CD4-positive, alpha-beta T cell treated with Interleukin-12 subunit alpha and Interleukin-12 subunit beta, for 1 hour (primary cell): ENCODE results near the gene ADGRA3.

Experiments
- DNase-seq: peaks from one replicate; pipeline ENCODE4 v3.0.0-alpha.2; 2020

ADGRA3 gene

GRCh38 chr4:22510750-22511149 is 5.1 kb downstream of the ADGRA3 start:
- no peak for DNase-seq

GRCh38 chr4:22508376-22508775 is 7.5 kb downstream of the ADGRA3 start:
- DNase-seq: no peak

- no peak for DNase-seq
Observed at GRCh38 chr4:22504922-22505321, 10.9 kb downstream of the ADGRA3 start.

DNA sequence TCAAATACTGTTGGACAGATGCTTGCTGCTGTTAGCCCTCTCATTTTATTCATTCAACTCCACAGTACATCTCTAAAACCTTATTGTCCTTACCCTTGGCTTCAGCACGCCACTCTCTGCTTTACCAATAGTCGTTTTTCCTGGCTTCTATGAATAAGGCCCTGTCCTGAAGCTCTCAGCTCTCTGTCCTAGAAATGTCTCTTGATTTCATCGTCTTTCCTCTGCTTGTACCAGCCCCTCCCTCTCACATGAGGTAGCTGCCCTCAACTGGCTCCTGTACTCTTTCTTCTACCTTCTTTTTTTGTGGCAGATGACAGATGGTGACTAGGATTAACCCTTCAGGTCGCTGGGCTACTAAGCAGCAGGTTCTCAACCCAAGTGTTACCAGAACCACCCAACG is 11.4 kb downstream of the ADGRA3 start:
- DNase-seq: no peak

- DNase-seq: no peak
Observed at GRCh38 chr4:22502895-22503814, 12.7 kb downstream of the ADGRA3 start.

- no peak for DNase-seq
Observed at GRCh38 chr4:22501715-22502095, 14.2 kb downstream of the ADGRA3 start.

DNA sequence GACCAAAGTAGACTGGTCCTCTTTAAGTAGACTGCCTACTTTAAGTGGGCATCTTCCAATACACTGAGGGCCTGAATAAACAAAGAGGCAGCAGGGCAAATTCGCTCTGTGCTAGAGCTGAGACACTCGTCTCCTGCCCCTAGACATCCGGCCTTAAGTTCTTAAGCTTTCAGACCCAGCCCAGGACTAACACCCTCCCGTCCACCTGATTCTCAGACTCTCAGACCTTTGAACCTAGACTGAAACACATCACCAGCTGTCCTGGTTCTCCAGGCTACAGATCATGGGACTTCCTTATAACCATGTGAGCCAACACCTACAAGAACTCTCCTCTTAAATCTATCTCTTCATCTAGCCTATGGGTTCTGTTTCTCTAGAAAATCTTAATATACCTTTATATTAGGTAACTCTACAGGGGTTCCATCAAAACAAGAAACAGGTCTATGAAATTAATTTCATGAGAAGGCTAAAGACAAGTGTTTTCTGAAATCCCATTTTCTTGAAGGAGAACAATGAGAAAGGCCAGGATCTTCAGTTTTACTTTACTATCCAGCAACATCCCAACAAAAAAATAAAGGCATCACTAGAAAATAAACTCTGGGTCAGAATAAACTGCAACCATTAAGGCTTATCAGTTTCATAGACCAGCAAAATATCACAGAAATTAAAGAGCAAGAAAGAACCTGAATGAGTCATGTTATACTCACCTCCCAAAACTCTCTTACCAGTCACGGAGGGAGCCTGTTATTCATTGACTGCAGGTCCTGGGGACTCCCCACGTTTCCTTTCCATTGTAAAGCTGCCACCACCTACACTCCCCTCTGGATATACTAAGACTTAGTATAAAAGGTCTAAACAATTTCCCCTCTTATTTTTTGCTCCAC is 14.8 kb downstream of the ADGRA3 start:
- no peak for DNase-seq

- no peak for DNase-seq
Observed at GRCh38 chr4:22500128-22500611, 15.7 kb downstream of the ADGRA3 start.

GRCh38 chr4:22498866-22499265 is 17.0 kb downstream of the ADGRA3 start:
- DNase-seq: no peak

GRCh38 chr4:22496165-22496813 is 19.6 kb downstream of the ADGRA3 start:
- DNase-seq: no peak

DNA sequence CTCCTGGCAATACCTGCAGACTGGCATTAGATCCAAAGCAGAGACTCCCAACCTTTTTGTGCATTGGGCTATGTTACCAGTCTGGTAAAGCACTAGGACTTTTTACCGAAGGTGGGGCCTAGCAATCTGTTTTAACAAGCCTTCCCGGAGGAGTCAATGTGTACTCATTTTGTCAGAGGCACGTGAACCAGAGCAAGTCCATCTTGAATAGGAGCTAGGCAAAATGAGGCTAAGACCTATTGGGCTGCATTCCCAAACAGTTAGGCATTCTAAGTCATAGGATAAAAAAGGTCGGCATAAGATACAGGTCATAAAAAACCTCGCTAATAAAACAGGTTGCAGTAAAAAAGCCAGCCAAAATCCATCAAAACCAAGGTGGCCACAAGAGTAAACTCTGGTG is 22.3 kb downstream of the ADGRA3 start:
- no peak for DNase-seq

DNA sequence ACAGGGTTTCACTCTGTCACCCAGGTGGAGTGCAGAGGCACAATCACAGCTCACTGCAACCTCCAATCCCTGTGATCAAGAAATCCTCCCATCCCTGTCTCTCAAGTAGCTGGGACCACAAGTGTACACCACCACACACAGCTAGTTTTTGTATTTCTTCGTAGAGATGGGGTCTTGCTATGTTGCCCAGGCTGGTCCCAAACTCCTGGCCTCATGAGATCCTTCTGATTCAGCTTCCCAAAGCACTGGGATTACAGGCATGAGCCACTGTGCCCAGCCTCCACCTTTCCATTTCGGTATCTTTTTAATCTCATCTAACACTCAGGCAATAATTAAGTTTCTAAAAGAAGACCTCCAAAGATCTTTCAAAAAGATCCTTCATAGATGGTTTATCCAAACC is 22.9 kb downstream of the ADGRA3 start:
- DNase-seq: no peak

- no peak for DNase-seq
Observed at GRCh38 chr4:22491939-22492338, 23.9 kb downstream of the ADGRA3 start.

- no peak for DNase-seq
Observed at GRCh38 chr4:22490718-22491315, 25.0 kb downstream of the ADGRA3 start.

GRCh38 chr4:22488106-22488505 is 27.8 kb downstream of the ADGRA3 start:
- no peak for DNase-seq

- DNase-seq: no peak
Observed at GRCh38 chr4:22487328-22487727, 28.5 kb downstream of the ADGRA3 start.

GRCh38 chr4:22486276-22486675 is 29.6 kb downstream of the ADGRA3 start:
- no peak for DNase-seq

GRCh38 chr4:22485737-22486136 is 30.1 kb downstream of the ADGRA3 start:
- DNase-seq: no peak

DNA sequence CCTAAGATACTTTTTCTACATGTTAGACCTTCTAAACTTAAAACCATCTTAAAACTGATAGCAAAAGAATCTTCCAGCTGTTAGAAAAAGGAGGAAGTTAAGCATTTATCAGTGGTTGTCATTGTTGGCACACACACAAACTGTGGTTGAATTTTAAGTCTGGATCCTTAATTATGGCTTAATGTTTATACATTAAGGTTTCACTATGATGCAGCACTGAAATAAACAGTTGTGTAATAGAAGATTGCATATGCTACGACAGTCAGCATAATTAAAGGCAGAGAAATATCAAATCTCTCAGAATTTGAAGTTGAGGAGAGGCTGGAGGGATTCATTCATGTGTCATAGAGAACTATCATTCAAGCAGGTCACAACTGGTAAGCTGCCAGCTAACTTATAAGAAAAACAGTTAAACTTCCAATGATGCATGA is 32.3 kb downstream of the ADGRA3 start:
- DNase-seq: no peak

- DNase-seq: no peak
Observed at GRCh38 chr4:22482250-22483127, 33.4 kb downstream of the ADGRA3 start.

- no peak for DNase-seq
Observed at GRCh38 chr4:22480675-22481327, 35.1 kb downstream of the ADGRA3 start.
